Adrenal gland (tissue), 5 donors: ENCODE measurements around the gene C12orf42.

ENCODE experiments used
- CTCF ChIP-seq, 6 experiments: fragments of 450-650 bp in 4 of 6; fragments of 200-600 bp in 2 of 6; sonication (generic) in 1 of 6; IDR thresholded peaks; 1 replicate in 5 of 6; 2 replicates in 1 of 6; pipeline versions ENCODE4 v1.5.1 to v1.8.0; 2016 to 2021; ENCODE audit warnings: antibody characterized with exemption in 6 of 6, mild to moderate bottlenecking in 2 of 6, moderate library complexity in 1 of 6
- POLR2A ChIP-seq, 2 donors: fragments of 450-650 bp; IDR thresholded peaks; one replicate each; pipeline ENCODE4 v1.6.1; 2017; ENCODE audit warnings: antibody characterized with exemption in 2 of 2, mild to moderate bottlenecking in 2 of 2, moderate library complexity in 1 of 2
- donor health status: DM: no; HTN: no; CAD: no.

DNA sequence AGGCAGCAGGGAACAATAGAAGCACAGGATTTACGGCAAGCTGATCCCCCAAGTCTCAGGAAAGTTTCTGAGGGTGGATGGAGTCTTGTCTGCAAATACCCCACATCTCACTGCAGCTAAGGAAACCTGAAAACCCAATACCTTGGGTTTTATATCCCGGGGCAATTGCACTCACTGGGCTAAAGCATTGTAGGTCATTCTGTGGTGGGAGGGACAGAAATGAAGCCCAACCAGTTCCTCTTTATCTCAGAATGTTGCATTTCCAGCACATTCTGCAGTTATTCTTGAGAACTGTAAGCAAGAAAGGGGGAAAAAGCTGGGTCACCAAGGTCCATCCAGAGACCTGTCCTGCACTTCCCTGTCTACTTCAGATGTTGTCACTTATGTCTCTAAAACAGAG lies 39.8 kb downstream of the C12orf42 start:
- TF ChIP-seq CTCF (IDR thresholded peaks at IDR 0.05) (no peak), POLR2A (IDR thresholded peaks at IDR 0.05) (no peak)
